MCF 10A (cell line): ENCODE results near the gene ARHGAP23. TPM values are rescaled to one million over a fixed set of nuclear protein-coding genes. Genes with fewer than 3 reads are reported as not detected.

Source experiments
- BruUV-seq: library from RNA; stranded (reverse); fragments of 400-500 nt; replicated peaks from 2 replicates; lab custom pipeline; 2021; lab: Mats Ljungman, UMichigan
- CTCF ChIA-PET: fragments of 300-600 bp; sonication (Branson Sonifier 250); formaldehyde crosslinking; extraction: SDS; loops from one replicate; lab custom pipeline; 2021; ENCODE audit warnings: antibody characterized with exemption, inconsistent platforms; lab: Yijun Ruan, JAX
- POLR2A ChIA-PET: fragments of 300-600, 350-650 bp; sonication (Branson Sonifier 250); formaldehyde crosslinking; extraction: SDS; loops from one replicate; lab custom pipeline; 2020; ENCODE audit warnings: antibody characterized with exemption, inconsistent platforms; lab: Yijun Ruan, JAX
- DNase-seq: peaks from one replicate; pipeline ENCODE4 v3.0.0-alpha.2; 2018; ENCODE audit not compliant: unreplicated experiment
- H3K27ac Mint-ChIP-seq: one replicate; pipeline ENCODE4 v1.8.0; 2022; ENCODE audit warnings: mild to moderate bottlenecking, low read depth, mixed read lengths; ENCODE audit not compliant: unreplicated experiment
- H3K27me3 Mint-ChIP-seq: one replicate; pipeline ENCODE4 v1.8.0; 2022; ENCODE audit warnings: mixed read lengths; ENCODE audit not compliant: insufficient read depth, unreplicated experiment
- H3K36me3 Mint-ChIP-seq: one replicate; pipeline ENCODE4 v1.8.0; 2022; ENCODE audit warnings: mild to moderate bottlenecking, moderate library complexity, mixed read lengths; ENCODE audit not compliant: insufficient read depth, unreplicated experiment
- H3K4me1 Mint-ChIP-seq: one replicate; pipeline ENCODE4 v1.8.0; 2022; ENCODE audit warnings: mixed read lengths; ENCODE audit not compliant: insufficient read depth, unreplicated experiment
- H3K4me3 Mint-ChIP-seq: one replicate; pipeline ENCODE4 v1.8.0; 2022; ENCODE audit warnings: mild to moderate bottlenecking, moderate library complexity, mixed read lengths; ENCODE audit not compliant: unreplicated experiment
- H3K9me3 Mint-ChIP-seq: one replicate; pipeline ENCODE4 v1.8.0; 2022; ENCODE audit warnings: mixed read lengths; ENCODE audit not compliant: unreplicated experiment
- intact Hi-C: fragments of 100-400 bp; cut with micrococcal nuclease; formaldehyde crosslinking; loops from 2 replicates; pipeline ENCODE4 v1.14.1; 2022
- total RNA-seq: library from RNA; stranded (reverse); gene quantifications from 2 replicates; pipeline ENCODE4 v1.2.3, GENCODE V29; 2022
- TF ChIP-seq, protein P1 (sequence below): fragments of 200-600 bp; IDR thresholded peaks from one replicate; pipeline ENCODE4 v1.8.0; 2022; ENCODE audit warnings: antibody characterized with exemption, mild to moderate bottlenecking; ENCODE audit not compliant: unreplicated experiment

ARHGAP23 gene
- total RNA-seq, 1 experiment from 2014 or later: 23.2 TPM

GRCh38 chr17:38397227-38397626, 31.0 kb upstream of the ARHGAP23 start:
- no peak for DNase-seq
- Mint-ChIP-seq H3K27ac (no peak overlapping the region), H3K4me1 (no peaks in the 10 kb centered on the region), H3K9me3 (no peaks in the 10 kb centered on the region), H3K27me3 (no peaks in the 10 kb centered on the region), H3K4me3 (no peak overlapping the region), H3K36me3 (peaks cover 56% of the 10 kb centered on the region)
- ChIA-PET POLR2A (no interaction called here), CTCF (interaction anchor here (1.1 kb wide), 1 partner anchor 17 kb away, joined by 6 read pairs; no protein-coding TSS in a partner anchor)
- TF ChIP-seq, protein P1, sequence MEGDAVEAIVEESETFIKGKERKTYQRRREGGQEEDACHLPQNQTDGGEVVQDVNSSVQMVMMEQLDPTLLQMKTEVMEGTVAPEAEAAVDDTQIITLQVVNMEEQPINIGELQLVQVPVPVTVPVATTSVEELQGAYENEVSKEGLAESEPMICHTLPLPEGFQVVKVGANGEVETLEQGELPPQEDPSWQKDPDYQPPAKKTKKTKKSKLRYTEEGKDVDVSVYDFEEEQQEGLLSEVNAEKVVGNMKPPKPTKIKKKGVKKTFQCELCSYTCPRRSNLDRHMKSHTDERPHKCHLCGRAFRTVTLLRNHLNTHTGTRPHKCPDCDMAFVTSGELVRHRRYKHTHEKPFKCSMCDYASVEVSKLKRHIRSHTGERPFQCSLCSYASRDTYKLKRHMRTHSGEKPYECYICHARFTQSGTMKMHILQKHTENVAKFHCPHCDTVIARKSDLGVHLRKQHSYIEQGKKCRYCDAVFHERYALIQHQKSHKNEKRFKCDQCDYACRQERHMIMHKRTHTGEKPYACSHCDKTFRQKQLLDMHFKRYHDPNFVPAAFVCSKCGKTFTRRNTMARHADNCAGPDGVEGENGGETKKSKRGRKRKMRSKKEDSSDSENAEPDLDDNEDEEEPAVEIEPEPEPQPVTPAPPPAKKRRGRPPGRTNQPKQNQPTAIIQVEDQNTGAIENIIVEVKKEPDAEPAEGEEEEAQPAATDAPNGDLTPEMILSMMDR: no peak
- no TSS peak for BruUV-seq
- intact Hi-C loops: no loop called here

DNA sequence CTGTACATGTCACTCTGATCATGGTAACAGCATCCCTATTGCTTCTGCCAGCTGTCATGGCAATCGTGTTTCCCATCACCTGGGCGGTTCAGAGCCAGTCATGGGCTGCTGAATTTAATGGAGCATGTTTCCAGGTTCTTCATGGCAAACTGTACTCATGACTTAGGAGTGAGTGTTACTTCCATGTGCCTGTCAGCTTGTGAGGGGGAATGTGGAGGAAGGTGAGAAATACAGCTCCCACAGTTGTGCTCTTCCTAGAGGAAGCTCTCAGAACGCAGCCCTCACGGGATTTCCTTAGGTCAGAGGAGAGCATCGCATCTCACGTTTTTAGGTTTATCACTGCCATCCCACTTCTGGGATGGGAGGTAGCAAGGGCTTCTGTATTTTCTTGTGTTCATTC, 28.0 kb upstream of the ARHGAP23 start:
- POLR2A ChIA-PET: no interaction called here
- TF ChIP-seq, protein P1: no peak
- intact Hi-C loops: no loop called here
- Mint-ChIP-seq H3K4me3 (no peak overlapping the region), H3K9me3 (no peaks in the 10 kb centered on the region), H3K36me3 (peaks cover 40% of the 10 kb centered on the region), H3K27ac (no peak overlapping the region), H3K27me3 (no peaks in the 10 kb centered on the region), H3K4me1 (no peaks in the 10 kb centered on the region)
- BruUV-seq: no TSS peak
- CTCF ChIA-PET: no interaction called here
- DNase-seq: no peak

- no peak overlapping the region for H3K4me3 Mint-ChIP-seq
- H3K27ac Mint-ChIP-seq: no peak overlapping the region
- intact Hi-C loops: no loop called here
- H3K27me3 Mint-ChIP-seq: no peaks in the 10 kb centered on the region
- CTCF ChIA-PET: interaction anchor here (1.0 to 2.2 kb wide), 2 partner anchors 11 to 52 kb away, joined by 4 to 6 read pairs; no protein-coding TSS in a partner anchor
- H3K4me1 Mint-ChIP-seq: no peaks in the 10 kb centered on the region
- TSS peak; percentile 14 for BruUV-seq
- H3K36me3 Mint-ChIP-seq: peaks cover 29% of the 10 kb centered on the region
- TF ChIP-seq, protein P1: no peak
- POLR2A ChIA-PET: interaction anchor here (0.9 kb wide), 1 partner anchor 13 kb away, joined by 3 read pairs; no protein-coding TSS in a partner anchor
- no peaks in the 10 kb centered on the region for H3K9me3 Mint-ChIP-seq
- no peak for DNase-seq
These were observed 26.8 kb upstream of the ARHGAP23 start for GRCh38 chr17:38401459-38401858.

- TF ChIP-seq, protein P1: no peak
- BruUV-seq: no TSS peak
- no peaks in the 10 kb centered on the region for H3K4me1 Mint-ChIP-seq
- peaks cover 27% of the 10 kb centered on the region for H3K36me3 Mint-ChIP-seq
- DNase-seq: no peak
- no peak overlapping the region for H3K4me3 Mint-ChIP-seq
- no peak overlapping the region for H3K27ac Mint-ChIP-seq
- H3K9me3 Mint-ChIP-seq: no peaks in the 10 kb centered on the region
- no peaks in the 10 kb centered on the region for H3K27me3 Mint-ChIP-seq
- intact Hi-C loops: no loop called here
- ChIA-PET CTCF (interaction anchor here (0.8 to 2.2 kb wide), 6 partner anchors 10 to 54 kb away, joined by 4 to 12 read pairs (median 4); no protein-coding TSS in a partner anchor), POLR2A (no interaction called here)
These were observed 25.4 kb upstream of the ARHGAP23 start for GRCh38 chr17:38402897-38403296.
